ENCODE results near the gene CTRB2. TPM values are rescaled to one million over a fixed set of nuclear protein-coding genes. Genes with fewer than 3 reads are reported as not detected.
A peak's percentile ranks its signal among the peaks of the same experiment; 100 is the strongest.

CTRB2 gene
- total and polyA plus RNA-seq, 2 of the 8 experiments (the other 6 are each of a cell fraction or from before 2014, with no cell fraction given): not detected

GRCh38 chr16:75217389-75217851 is 10.5 kb upstream of the CTRB2 start:
- H4K5ac ChIP-seq (ENCODE audit: insufficient read length, low read depth, low read length): no peak overlapping the region
- no peak overlapping the region for H4K91ac ChIP-seq (replicated peaks; ENCODE audit: insufficient read length, low read length)
- no peak overlapping the region for H2BK12ac ChIP-seq (ENCODE audit: low read depth, low read length)
- no peak overlapping the region for H3K4ac ChIP-seq (replicated peaks; ENCODE audit: insufficient read length, low read depth, low read length)
- ChIA-PET POLR2A (ENCODE audit: partially characterized antibody) (interaction anchor here (1.1 kb wide), 1 partner anchor 299 kb away, joined by 3 read pairs; no protein-coding TSS in a partner anchor), CTCF (ENCODE audit: partially characterized antibody) (interaction anchor here (1.2 to 15.0 kb wide), 4 partner anchors 9 to 424 kb away, joined by 3 to 157 read pairs (median 7); no protein-coding TSS in a partner anchor)
- WGBS, 2 experiments (ENCODE audit: extremely low coverage in 1 of 2, insufficient coverage in 1 of 2, insufficient read length in 1 of 2, insufficient replicate concordance in 2 of 2, low coverage in 1 of 2, low lambda C conversion rate in 2 of 2, missing lambda C conversion rate in 1 of 2): 94% methylated on average over 11 of the region's 11 CpGs; no CpG with 5 or more reads in 1 of the 2 experiments
- H3K79me1 ChIP-seq (ENCODE audit: low read depth, low read length): no peaks in the 10 kb centered on the region
- no peaks in the 10 kb centered on the region for H3K27me3 ChIP-seq (replicated peaks in 1 of 4; ENCODE audit: control insufficient read depth in 3 of 4, extremely low read depth in 1 of 4, insufficient read depth in 3 of 4, low read length in 3 of 4)
- no peak overlapping the region for H3K27ac ChIP-seq (ENCODE audit: low read depth, low read length)
- H2BK5ac ChIP-seq (ENCODE audit: low read depth, low read length): no peak overlapping the region
- H3K14ac ChIP-seq (ENCODE audit: insufficient read length): no peak overlapping the region
- TF ChIP-seq E2F6 (IDR thresholded peaks at IDR 0.05) (no peak), ATF3 (IDR thresholded peaks at IDR 0.05; ENCODE audit: insufficient read depth, low read depth, low read length) (no peak)
- H2BK15ac ChIP-seq (ENCODE audit: low read length): peak overlapping the region; percentile 46; the same call in 1 of the 2 replicates
- H3K79me2 ChIP-seq (ENCODE audit: control insufficient read depth in 1 of 2, insufficient read depth in 2 of 2, low read length in 2 of 2): no peaks in the 10 kb centered on the region
- H3K4me2 ChIP-seq (ENCODE audit: insufficient read depth in 1 of 2, low read depth in 2 of 2, low read length in 2 of 2): no peak overlapping the region
- H3K18ac ChIP-seq (ENCODE audit: extremely low read depth, low read length): no peak overlapping the region
- H3K23me2 ChIP-seq (ENCODE audit: low read depth, low read length): no peaks in the 10 kb centered on the region
- no peak overlapping the region for H2AK5ac ChIP-seq (ENCODE audit: low read depth, low read length)
- H3K23ac ChIP-seq (ENCODE audit: insufficient read length): no peak overlapping the region
- H3K36me3 ChIP-seq (ENCODE audit: control insufficient read depth in 2 of 4, insufficient read depth in 4 of 4, low read length in 3 of 4): no peaks in the 10 kb centered on the region
- H3K4me1 ChIP-seq (replicated peaks in 1 of 4; ENCODE audit: control insufficient read depth in 3 of 4, insufficient read depth in 4 of 4, low read length in 3 of 4): no peaks in the 10 kb centered on the region
- no peak for DNase-seq (ENCODE audit: low read depth in 1 of 2, low spot score in 2 of 2)
- no peak overlapping the region for H2BK120ac ChIP-seq (replicated peaks; ENCODE audit: low read depth, low read length)
- H3K56ac ChIP-seq (replicated peaks; ENCODE audit: insufficient read length, low read depth, low read length): no peak overlapping the region
- no peak for FAIRE-seq
- no peak overlapping the region for H3K9ac ChIP-seq (replicated peaks in 1 of 4; ENCODE audit: extremely low read depth in 1 of 4, low read depth in 3 of 4, low read length in 3 of 4)
- no peaks in the 10 kb centered on the region for H4K20me1 ChIP-seq (replicated peaks in 1 of 2; ENCODE audit: control insufficient read depth in 1 of 2, insufficient read depth in 2 of 2, low read length in 2 of 2)
- peak overlapping the region; percentile 25; the same call in 1 of the 2 replicates for H4K8ac ChIP-seq (ENCODE audit: extremely low read depth, insufficient read depth, low read length)
- H2AFZ ChIP-seq (ENCODE audit: low read length): no peak overlapping the region
- H3K9me3 ChIP-seq (ENCODE audit: insufficient read depth in 2 of 2, low read depth in 1 of 2, low read length in 1 of 2): no peaks in the 10 kb centered on the region
- no peak overlapping the region for H3K4me3 ChIP-seq (ENCODE audit: extremely low read depth in 1 of 4, insufficient read depth in 2 of 4, low read depth in 3 of 4, low read length in 4 of 4)
- H2BK20ac ChIP-seq (ENCODE audit: low read length): no peak overlapping the region
